AG10803 (cell line): ENCODE data around the gene AMBRA1.

Source experiments
- DNase-seq: peaks from one replicate; pipeline ENCODE4 v3.0.0; 2010; ENCODE audit warnings: low read depth
- H3K4me3 ChIP-seq: 2 replicates; pipeline ENCODE4 v1.5.1; 2011; ENCODE audit warnings: mild to moderate bottlenecking, low read length, control low read depth
- CTCF ChIP-seq: conservative IDR thresholded peaks from 2 replicates; pipeline ENCODE4 v1.5.1; 2011; ENCODE audit warnings: mild to moderate bottlenecking, low read length, control low read depth, inconsistent platforms

AMBRA1 gene

GRCh38 chr11:46639197-46639839, 45.5 kb upstream of the AMBRA1 start:
- no peak for TF ChIP-seq CTCF
- DNase-seq = no peak

GRCh38 chr11:46637546-46637945, 43.7 kb upstream of the AMBRA1 start:
- no peak for DNase-seq
- TF ChIP-seq CTCF = no peak
- H3K4me3 ChIP-seq = no peak overlapping the region

More at GRCh38 chr11:46639197-46639839, 45.5 kb upstream of the AMBRA1 start:
- H3K4me3 ChIP-seq = no peak overlapping the region

DNA sequence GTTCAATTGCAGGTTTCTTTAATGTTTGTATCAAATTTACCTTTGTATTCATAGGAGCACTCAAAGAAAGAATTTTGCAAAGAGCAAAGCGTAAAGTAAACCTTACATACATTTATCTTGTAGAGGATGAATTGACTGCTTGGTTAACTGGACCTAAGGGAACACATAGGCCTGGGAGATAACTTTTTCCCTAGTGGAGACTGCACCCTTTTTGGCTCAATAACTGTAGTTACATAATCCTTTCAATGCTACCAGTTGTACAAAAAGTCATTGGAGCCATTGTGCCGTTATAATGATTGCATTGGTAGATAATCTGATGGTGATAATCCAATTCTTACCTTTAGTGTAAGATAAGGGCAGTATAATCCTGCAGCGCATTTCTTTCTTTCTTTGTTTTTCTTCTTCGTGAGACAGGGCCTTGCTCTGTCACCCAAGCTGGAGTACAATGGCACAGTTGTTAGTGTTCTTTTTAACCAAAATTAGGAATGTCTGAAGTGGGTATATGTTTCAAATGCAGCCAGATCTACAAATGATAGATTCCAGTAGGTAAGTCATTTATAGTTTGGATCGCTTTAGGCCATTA, 41.8 kb upstream of the AMBRA1 start:
- DNase-seq = no peak
- H3K4me3 ChIP-seq = no peak overlapping the region
- TF ChIP-seq CTCF = no peak

DNA sequence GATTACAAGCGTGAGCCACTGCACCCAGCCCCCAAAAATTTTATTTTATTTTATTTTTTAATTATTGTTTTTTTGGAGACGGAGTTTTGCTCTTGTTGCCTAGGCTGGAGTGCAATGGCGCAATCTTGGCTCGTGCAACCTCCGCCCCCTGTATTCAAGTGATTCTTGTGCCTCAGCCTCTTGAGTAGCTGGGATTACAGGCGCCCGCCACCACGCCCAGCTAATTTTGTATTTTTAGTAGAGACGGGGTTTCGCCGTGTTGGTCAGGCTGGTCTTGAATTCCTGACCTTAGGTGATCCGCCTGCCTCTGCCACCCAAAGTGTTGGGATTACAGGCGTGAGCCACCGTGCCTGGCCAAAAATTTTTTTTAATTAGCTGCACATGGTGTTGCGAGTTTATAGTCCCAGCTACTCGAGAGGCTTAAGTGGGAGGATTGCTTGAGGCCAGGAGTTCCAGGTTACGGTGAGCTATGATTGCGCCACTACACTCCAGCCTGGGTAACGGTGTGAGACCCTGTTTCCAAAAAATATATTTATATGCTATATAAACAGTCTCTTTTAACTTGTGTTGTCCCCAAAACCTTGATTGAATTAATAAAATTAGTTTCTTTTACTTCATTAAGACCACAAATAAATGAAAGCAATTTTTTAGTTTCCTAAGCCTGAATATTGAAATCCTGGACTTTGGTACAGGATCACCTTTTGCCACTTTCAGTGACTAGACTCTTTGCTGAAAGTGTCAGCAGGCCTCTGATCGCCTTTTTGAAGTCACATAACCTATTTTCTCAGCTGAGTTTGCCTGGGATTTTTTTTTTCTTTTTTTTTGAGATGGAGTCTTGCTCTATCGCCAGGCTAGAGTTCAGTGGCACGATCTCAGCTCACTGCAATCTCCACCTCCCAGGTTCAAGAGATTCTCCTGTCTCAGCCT, 39.7 kb upstream of the AMBRA1 start:
- no peak for TF ChIP-seq CTCF
- no peak overlapping the region for H3K4me3 ChIP-seq

DNA sequence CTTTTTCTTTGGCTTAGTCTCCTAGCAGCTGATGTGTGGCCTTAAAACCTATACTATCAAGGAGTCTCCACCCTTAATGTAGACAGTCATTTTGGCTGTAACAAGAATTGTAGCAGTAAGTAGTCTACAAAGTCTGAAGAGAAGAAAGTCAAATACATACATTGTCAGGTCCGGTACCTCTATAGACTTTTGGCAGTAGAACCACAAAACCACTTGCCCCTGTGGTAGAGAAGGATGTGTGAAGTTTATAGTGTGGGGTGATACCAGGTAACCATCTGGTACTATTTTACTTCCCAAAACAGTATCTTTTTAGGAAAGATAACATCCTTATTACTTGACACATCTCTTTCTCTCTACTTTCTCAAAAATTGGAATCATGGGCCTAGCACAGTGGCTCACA, 38.7 kb upstream of the AMBRA1 start:
- DNase-seq = no peak
- no peak for TF ChIP-seq CTCF
- H3K4me3 ChIP-seq = no peak overlapping the region

More for the DNA sequence above, 39.7 kb upstream of the AMBRA1 start:
- DNase-seq = no peak

DNA sequence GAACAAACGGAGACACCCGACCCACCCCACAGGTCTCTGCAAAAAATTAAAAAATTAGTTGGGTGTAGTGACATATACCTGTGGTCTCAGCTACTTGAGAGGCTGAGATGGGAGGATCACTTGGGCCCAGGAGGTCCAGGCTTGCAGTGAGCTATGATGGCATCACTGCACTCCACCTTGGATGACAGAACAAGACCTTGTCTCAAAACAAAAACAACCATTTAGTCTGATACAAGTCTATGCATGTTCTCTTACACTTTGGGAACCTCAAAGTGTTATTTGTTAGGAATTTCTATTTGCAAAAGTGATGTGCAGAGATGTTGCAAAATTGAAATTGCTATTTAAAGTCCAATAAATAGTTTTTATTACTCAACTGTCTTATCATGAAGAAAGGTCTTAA, 37.9 kb upstream of the AMBRA1 start:
- DNase-seq = no peak
- no peak for TF ChIP-seq CTCF
- H3K4me3 ChIP-seq = no peak overlapping the region
